K562 (cell line): ENCODE data around the gene IRF8. TPM values are rescaled to one million over a fixed set of nuclear protein-coding genes. Genes with fewer than 3 reads are reported as not detected.

Experiments used
- DIDO1 ChIP-seq: fragments of 450-650 bp; IDR thresholded peaks from 2 replicates; pipeline ENCODE4 v1.6.1; 2016; ENCODE audit warnings: low read depth, missing biosample characterization, missing genetic modification characterization
- GTF2E2 ChIP-seq: fragments of 200-800 bp; sonication (Bioruptor generic); IDR thresholded peaks from 2 replicates; pipeline ENCODE4 v1.6.1; 2016; ENCODE audit warnings: missing genetic modification characterization, missing compliant biosample characterization
- LEF1 ChIP-seq: fragments of 450-650 bp; IDR thresholded peaks from 2 replicates; pipeline ENCODE4 v1.6.1; 2016; ENCODE audit warnings: mild to moderate bottlenecking
- MAX ChIP-seq: sonication (generic); formaldehyde crosslinking; IDR thresholded peaks from 2 replicates; pipeline ENCODE4 v1.9.0; 2022; ENCODE audit warnings: mild to moderate bottlenecking, missing genetic modification reagents
- ZNF609 ChIP-seq: sonication (generic); formaldehyde crosslinking; IDR thresholded peaks from 2 replicates; pipeline ENCODE4 v1.8.1; 2023; ENCODE audit warnings: missing genetic modification reagents, mild to moderate bottlenecking, borderline replicate concordance
- polyA plus RNA-seq, 8 experiments: library from polyadenylated mRNA; depleted of rRNA in 4 of 8; stranded (reverse) in 5 of 8; unstranded in 3 of 8; fragments of >200 nt; fragmentation: Nextera tagmentation in 2 of 8; fragmentation: Illumina TruSeq in 1 of 8; extraction: Ambion mirVana in 2 of 8; extraction: Trizol in 1 of 8; gene quantifications; 2 replicates each; pipeline versions ENCODE4 v1.2.1 to v1.2.3, GENCODE V29; 2011 to 2014; ENCODE audit warnings: inconsistent platforms in 1 of 8, missing spikeins in 1 of 8
- total RNA-seq, 7 experiments: library from RNA; depleted of rRNA in 6 of 7; stranded (reverse); fragments of >200 nt in 6 of 7; fragmentation: Illumina TruSeq in 2 of 7; extraction: Trizol in 2 of 7; gene quantifications; 2 replicates each; pipeline versions ENCODE4 v1.2.1 to v1.2.3, GENCODE V29; 2011 to 2021; ENCODE audit warnings: low replicate concordance in 1 of 7

The IRF8 gene
- total and polyA plus RNA-seq, 9 of the 15 experiments (the other 6 are each of a cell fraction or from before 2014, with no cell fraction given): 0.01 to 0.98 TPM; not detected in 7

GRCh38 chr16:85888405-85889331 is 10.3 kb upstream of the IRF8 start (continued):
- TF ChIP-seq ZNF609: no peak
- TF ChIP-seq DIDO1: no peak
- TF ChIP-seq LEF1: no peak
- TF ChIP-seq GTF2E2 (tag): no peak
- TF ChIP-seq MAX (CRISPR knock-in tag): no peak
